Kidney glomerular epithelial cell (primary cell): ENCODE results near the gene RAP1GAP2.
"Not testable (repeated sequence)": the region's sequence is repeated elsewhere in the genome, so short reads cannot be mapped to it uniquely, and the experiment has no call there.

ENCODE experiments used
- DNase-seq: peaks from one replicate; lab custom pipeline; 2025; lab: John Stamatoyannopoulos, UW

The RAP1GAP2 gene

GRCh38 chr17:3043737-3044365 is 247.6 kb downstream of the RAP1GAP2 start:
- DNase-seq, result no peak

DNA sequence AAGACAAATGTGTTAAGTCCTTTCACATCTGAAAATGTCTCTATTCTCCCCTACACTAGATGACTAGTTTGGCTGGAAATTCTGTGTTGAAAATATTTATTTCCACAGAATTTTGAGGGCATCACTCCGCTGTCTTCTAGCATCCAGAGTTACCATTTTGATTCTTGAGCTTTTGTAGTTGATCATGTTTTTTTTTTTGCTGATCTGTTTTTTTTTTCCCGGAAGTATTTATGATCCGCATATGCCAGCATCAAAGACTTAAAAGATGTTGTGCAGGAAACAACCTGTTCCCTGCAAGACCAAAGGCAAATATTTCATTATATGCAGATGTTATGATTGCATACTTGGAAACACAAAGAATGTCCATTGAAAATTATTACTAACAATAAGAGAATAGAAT is 250.5 kb downstream of the RAP1GAP2 start:
- no peak for DNase-seq

- DNase-seq, result peak; percentile 98
These were observed 252.7 kb downstream of the RAP1GAP2 start for GRCh38 chr17:3048727-3049471.

DNA sequence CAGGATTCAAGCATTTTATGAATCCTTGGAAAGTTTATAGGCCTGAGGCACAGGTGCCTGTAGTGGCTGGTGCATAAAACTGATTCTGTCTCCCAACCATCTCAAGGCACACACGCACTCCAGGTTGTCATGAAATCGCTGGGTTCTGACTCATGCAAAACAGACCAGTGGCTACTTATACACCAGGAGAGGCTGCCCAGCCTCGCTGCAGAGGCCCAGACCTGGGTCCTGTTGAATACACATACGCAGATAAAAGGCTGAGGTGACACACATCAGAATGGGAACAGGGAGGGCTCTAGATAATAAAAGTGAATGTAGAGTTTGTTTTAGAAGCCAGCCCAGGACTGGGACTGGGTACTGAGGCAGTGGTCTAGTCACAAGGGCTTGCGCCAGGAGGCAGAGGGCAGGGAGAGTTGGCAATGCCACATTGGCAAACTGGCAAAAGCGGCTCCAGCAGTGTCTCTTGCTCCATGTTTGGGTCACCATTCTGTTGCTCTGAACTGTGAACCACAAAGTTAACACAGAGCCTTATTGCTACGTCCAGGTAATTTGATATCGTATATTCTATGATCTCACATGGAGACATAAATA is 253.6 kb downstream of the RAP1GAP2 start:
- no peak for DNase-seq

GRCh38 chr17:3054868-3055267 is 258.6 kb downstream of the RAP1GAP2 start:
- not testable (repeated sequence) for DNase-seq

DNA sequence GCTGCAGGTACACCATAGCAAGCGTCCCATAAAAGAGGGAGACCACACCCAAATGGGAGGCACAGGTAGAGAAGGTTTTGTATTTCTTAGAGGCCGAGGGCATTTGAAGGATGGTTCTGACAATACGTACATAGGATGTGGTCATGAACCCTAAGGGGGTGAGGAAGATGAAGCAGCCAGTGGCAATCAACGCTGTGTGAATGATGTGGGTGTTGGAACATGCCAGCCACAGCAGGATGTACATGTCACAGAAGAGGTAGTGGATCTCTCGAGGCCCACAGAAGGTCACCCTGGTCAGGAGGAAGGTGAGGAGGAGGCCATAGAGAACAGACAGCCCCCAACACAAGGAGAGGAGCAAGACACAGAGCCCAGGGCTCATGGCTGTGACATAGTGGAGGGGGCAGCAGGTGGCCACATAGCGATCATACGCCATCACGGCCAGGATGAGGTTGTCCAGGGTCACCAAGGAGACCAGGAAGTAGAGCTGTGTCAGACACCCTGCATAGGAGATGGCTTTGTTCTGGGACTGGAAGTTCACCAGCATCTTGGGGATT is 266.7 kb downstream of the RAP1GAP2 start:
- not testable (repeated sequence) for DNase-seq

- not testable (repeated sequence) for DNase-seq
These were observed 267.3 kb downstream of the RAP1GAP2 start, which contains the start of gene OR1D5 for GRCh38 chr17:3063507-3063906. Gene OR1D5 (minus strand): TSS chr17:3063607. CDS start chr17:3063607, 0 bp downstream.

DNA sequence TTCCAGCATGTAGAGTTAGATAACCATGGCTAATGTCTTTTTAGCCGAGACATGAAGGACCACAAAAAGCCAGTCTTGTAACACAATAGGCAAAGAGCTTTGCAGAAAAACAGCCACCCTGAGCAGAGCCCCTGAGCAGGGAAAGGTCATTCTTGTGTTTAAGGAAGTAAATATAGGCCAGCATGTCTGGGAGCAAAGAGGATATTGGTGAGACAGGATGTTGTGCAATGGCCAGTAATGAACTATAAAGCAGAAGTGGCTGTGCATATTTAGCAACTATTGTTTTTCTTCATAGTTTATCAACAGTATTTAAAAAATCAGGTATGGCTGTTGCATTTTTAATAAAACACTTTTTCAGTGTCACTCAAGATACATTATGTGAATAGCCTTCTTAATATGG is 269.0 kb downstream of the RAP1GAP2 start:
- DNase-seq, result not testable (repeated sequence)

GRCh38 chr17:3073850-3074249 is 277.6 kb downstream of the RAP1GAP2 start:
- not testable (repeated sequence) for DNase-seq
